PFSK-1 (cell line): ENCODE data around the gene SERPINA7.

Experiments used
- FOXP2 ChIP-seq: optimal IDR thresholded peaks from 2 replicates; pipeline ENCODE3; 2011; ENCODE audit warnings: borderline replicate concordance, control low read depth, inconsistent platforms; ENCODE audit not compliant: insufficient read depth; ENCODE audit errors: extremely low read length, extremely low read depth
- POLR2AphosphoS5 ChIP-seq: IDR thresholded peaks from 2 replicates; pipeline ENCODE4 v1.6.1; 2012; ENCODE audit warnings: low read depth, mild to moderate bottlenecking, control low read depth, low read length, moderate library complexity
- REST ChIP-seq, 2 experiments: IDR thresholded peaks; 2 replicates each; pipeline versions ENCODE4 v1.6.1 to v1.8.0; 2011 to 2012; ENCODE audit warnings: low read depth in 2 of 2, low read length in 2 of 2, control low read depth in 1 of 2, inconsistent platforms in 1 of 2, mild to moderate bottlenecking in 1 of 2, moderate library complexity in 1 of 2; ENCODE audit not compliant: insufficient read depth in 1 of 2
- SIN3A ChIP-seq: IDR thresholded peaks from 2 replicates; pipeline ENCODE4 v1.6.1; 2012; ENCODE audit warnings: mild to moderate bottlenecking, low read length, moderate library complexity, borderline replicate concordance; ENCODE audit not compliant: insufficient read depth
- TAF1 ChIP-seq: IDR thresholded peaks from 2 replicates; pipeline ENCODE4 v1.6.1; 2012; ENCODE audit warnings: low read length, control low read depth, borderline replicate concordance; ENCODE audit not compliant: insufficient read depth

SERPINA7 gene

GRCh38 chrX:106022238-106022637 is 16.3 kb downstream of the SERPINA7 start:
- TF ChIP-seq SIN3A = no peak

GRCh38 chrX:106014119-106014775 is 24.3 kb downstream of the SERPINA7 start:
- TF ChIP-seq TAF1 (no peak), POLR2AphosphoS5 (no peak), SIN3A (no peak), FOXP2 (no peak), REST (IDR thresholded peaks at IDR 0.05; ENCODE audit: insufficient read depth in 1 of 2, low read depth in 2 of 2, low read length in 2 of 2) (no peak)

- no peak for TF ChIP-seq TAF1
- no peak for TF ChIP-seq SIN3A
- no peak for TF ChIP-seq POLR2AphosphoS5
- TF ChIP-seq FOXP2 = no peak
- TF ChIP-seq REST (IDR thresholded peaks at IDR 0.05; ENCODE audit: insufficient read depth in 1 of 2, low read depth in 2 of 2, low read length in 2 of 2) = no peak
These were observed 29.4 kb downstream of the SERPINA7 start for GRCh38 chrX:106009145-106009544.

GRCh38 chrX:106007815-106008214 is 30.7 kb downstream of the SERPINA7 start:
- TF ChIP-seq TAF1 (no peak), SIN3A (no peak), FOXP2 (no peak), REST (IDR thresholded peaks at IDR 0.05; ENCODE audit: insufficient read depth in 1 of 2, low read depth in 2 of 2, low read length in 2 of 2) (no peak), POLR2AphosphoS5 (no peak)

- TF ChIP-seq REST (IDR thresholded peaks at IDR 0.05; ENCODE audit: insufficient read depth in 1 of 2, low read depth in 2 of 2, low read length in 2 of 2) = no peak
- no peak for TF ChIP-seq TAF1
- TF ChIP-seq POLR2AphosphoS5 = no peak
- no peak for TF ChIP-seq SIN3A
- no peak for TF ChIP-seq FOXP2
These were observed 32.8 kb downstream of the SERPINA7 start for GRCh38 chrX:106005684-106006083.
